HepG2 (cell line): ENCODE results near the gene BICRA. TPM values are rescaled to one million over a fixed set of nuclear protein-coding genes. Genes with fewer than 3 reads are reported as not detected.

Source experiments
- HHEX ChIP-seq: IDR thresholded peaks from 2 replicates; pipeline ENCODE4 v1.6.1; 2016; ENCODE audit warnings: control low read depth
- HNF4A ChIP-seq: sonication (generic); formaldehyde crosslinking; IDR thresholded peaks from 2 replicates; pipeline ENCODE4 v1.4.0; 2020; ENCODE audit warnings: missing genetic modification reagents
- KAT7 ChIP-seq: IDR thresholded peaks from 2 replicates; pipeline ENCODE4 v1.6.1; 2018; ENCODE audit warnings: borderline replicate concordance, missing compliant biosample characterization
- KDM1A ChIP-seq: IDR thresholded peaks from 2 replicates; pipeline ENCODE4 v1.6.1; 2016; ENCODE audit warnings: missing compliant biosample characterization
- NR2F6 ChIP-seq, 2 experiments: IDR thresholded peaks; 2 replicates each; pipeline ENCODE4 v1.6.1; 2016; ENCODE audit warnings: antibody characterized with exemption in 1 of 2, mild to moderate bottlenecking in 1 of 2
- RAD21 ChIP-seq: fragments of 450-650 bp; formaldehyde crosslinking; IDR thresholded peaks from 2 replicates; pipeline ENCODE4 v1.5.0; 2020; ENCODE audit warnings: mild to moderate bottlenecking
- STAG1 ChIP-seq: sonication (generic); formaldehyde crosslinking; IDR thresholded peaks from 2 replicates; pipeline ENCODE4 v1.4.0; 2020; ENCODE audit warnings: missing genetic modification reagents
- TSC22D2 ChIP-seq: sonication (generic); formaldehyde crosslinking; IDR thresholded peaks from 2 replicates; pipeline ENCODE4 v1.5.1; 2020; ENCODE audit warnings: missing genetic modification reagents, mild to moderate bottlenecking, borderline replicate concordance
- ZMYM2 ChIP-seq: sonication (generic); formaldehyde crosslinking; IDR thresholded peaks from 2 replicates; pipeline ENCODE4 v1.8.0; 2022; ENCODE audit warnings: mild to moderate bottlenecking, missing genetic modification reagents
- ZNF362 ChIP-seq: sonication (generic); formaldehyde crosslinking; IDR thresholded peaks from 2 replicates; pipeline ENCODE4 v1.4.0; 2020; ENCODE audit warnings: missing genetic modification reagents, mild to moderate bottlenecking, borderline replicate concordance
- ZNF407 ChIP-seq: sonication (generic); formaldehyde crosslinking; IDR thresholded peaks from one replicate; pipeline ENCODE4 v1.5.1; 2020; ENCODE audit warnings: mild to moderate bottlenecking, missing genetic modification reagents; ENCODE audit errors: not compliant biosample characterization
- ZNF629 ChIP-seq: sonication (generic); formaldehyde crosslinking; conservative IDR thresholded peaks from 2 replicates; pipeline ENCODE4 v1.5.0; 2020; ENCODE audit warnings: missing genetic modification reagents
- ZNF652 ChIP-seq: IDR thresholded peaks from 2 replicates; pipeline ENCODE4 v1.6.1; 2016; ENCODE audit warnings: low read depth, borderline replicate concordance
- ZNF670 ChIP-seq: sonication (generic); formaldehyde crosslinking; IDR thresholded peaks from 2 replicates; pipeline ENCODE4 v1.8.0; 2022; ENCODE audit warnings: mild to moderate bottlenecking, missing genetic modification reagents, borderline replicate concordance
- polyA plus RNA-seq, 8 experiments: library from polyadenylated mRNA; depleted of rRNA in 3 of 8; stranded (reverse) in 7 of 8; unstranded in 1 of 8; fragments of >200 nt; fragmentation: Illumina TruSeq in 4 of 8; extraction: Trizol in 4 of 8; gene quantifications; 2 replicates each; pipeline versions ENCODE4 v1.2.1 to v1.2.3, GENCODE V29; 2011 to 2016; ENCODE audit warnings: low read depth in 4 of 8, missing spikeins in 1 of 8, mixed read lengths in 1 of 8; ENCODE audit not compliant: insufficient read depth in 1 of 8
- total RNA-seq, 5 experiments: library from RNA; depleted of rRNA; stranded (reverse); fragments of >200 nt; fragmentation: Illumina TruSeq; extraction: Trizol; gene quantifications; 2 replicates each; pipeline ENCODE4 v1.2.3, GENCODE V29; 2016; ENCODE audit warnings: low read depth in 1 of 5
- TF ChIP-seq, protein P1 (sequence below): sonication (generic); formaldehyde crosslinking; IDR thresholded peaks from 2 replicates; pipeline ENCODE4 v1.8.1; 2023; ENCODE audit warnings: mild to moderate bottlenecking, missing genetic modification reagents
- TF ChIP-seq, protein P2 (sequence below): sonication (generic); formaldehyde crosslinking; IDR thresholded peaks from 2 replicates; pipeline ENCODE4 v1.5.0; 2020; ENCODE audit warnings: mild to moderate bottlenecking, missing genetic modification reagents

Gene BICRA
- total and polyA plus RNA-seq, 2 of the 13 experiments (the other 11 are each of a cell fraction or from before 2014, with no cell fraction given), result 0.55 to 0.71 TPM

- TF ChIP-seq, protein P1, sequence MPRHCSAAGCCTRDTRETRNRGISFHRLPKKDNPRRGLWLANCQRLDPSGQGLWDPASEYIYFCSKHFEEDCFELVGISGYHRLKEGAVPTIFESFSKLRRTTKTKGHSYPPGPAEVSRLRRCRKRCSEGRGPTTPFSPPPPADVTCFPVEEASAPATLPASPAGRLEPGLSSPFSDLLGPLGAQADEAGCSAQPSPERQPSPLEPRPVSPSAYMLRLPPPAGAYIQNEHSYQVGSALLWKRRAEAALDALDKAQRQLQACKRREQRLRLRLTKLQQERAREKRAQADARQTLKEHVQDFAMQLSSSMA (CRISPR knock-in tag), result 0 out of 2 replicates have a peak, but pooled peaks have one; percentile 10
- TF ChIP-seq TSC22D2 (CRISPR knock-in tag) (no peak), ZMYM2 (CRISPR knock-in tag) (peak; percentile 80), RAD21 (no peak), HNF4A (CRISPR knock-in tag) (peak; percentile 59), NR2F6 (IDR thresholded peaks at IDR 0.05) (no peak), NR2F6 (CRISPR knock-in tag; IDR thresholded peaks at IDR 0.05) (0 out of 2 replicates have a peak, but pooled peaks have one; percentile 10), ZNF670 (CRISPR knock-in tag) (no peak), ZNF629 (CRISPR knock-in tag) (peak; percentile 92), STAG1 (CRISPR knock-in tag) (0 out of 2 replicates have a peak, but pooled peaks have one; percentile 11), HHEX (CRISPR knock-in tag) (no peak), ZNF362 (0 out of 2 replicates have a peak, but pooled peaks have one; percentile 20), KDM1A (CRISPR knock-in tag) (peak; percentile 23; the same call in 1 of the 2 replicates), KAT7 (CRISPR knock-in tag) (0 out of 2 replicates have a peak, but pooled peaks have one; percentile 5), ZNF407 (CRISPR knock-in tag) (no peak), ZNF652 (CRISPR knock-in tag) (no peak)
- TF ChIP-seq, protein P2, sequence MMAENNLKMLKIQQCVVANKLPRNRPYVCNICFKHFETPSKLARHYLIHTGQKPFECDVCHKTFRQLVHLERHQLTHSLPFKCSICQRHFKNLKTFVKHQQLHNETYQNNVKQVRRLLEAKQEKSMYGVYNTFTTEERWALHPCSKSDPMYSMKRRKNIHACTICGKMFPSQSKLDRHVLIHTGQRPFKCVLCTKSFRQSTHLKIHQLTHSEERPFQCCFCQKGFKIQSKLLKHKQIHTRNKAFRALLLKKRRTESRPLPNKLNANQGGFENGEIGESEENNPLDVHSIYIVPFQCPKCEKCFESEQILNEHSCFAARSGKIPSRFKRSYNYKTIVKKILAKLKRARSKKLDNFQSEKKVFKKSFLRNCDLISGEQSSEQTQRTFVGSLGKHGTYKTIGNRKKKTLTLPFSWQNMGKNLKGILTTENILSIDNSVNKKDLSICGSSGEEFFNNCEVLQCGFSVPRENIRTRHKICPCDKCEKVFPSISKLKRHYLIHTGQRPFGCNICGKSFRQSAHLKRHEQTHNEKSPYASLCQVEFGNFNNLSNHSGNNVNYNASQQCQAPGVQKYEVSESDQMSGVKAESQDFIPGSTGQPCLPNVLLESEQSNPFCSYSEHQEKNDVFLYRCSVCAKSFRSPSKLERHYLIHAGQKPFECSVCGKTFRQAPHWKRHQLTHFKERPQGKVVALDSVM (CRISPR knock-in tag), result peak; percentile 69
These were observed 7.6 kb upstream of the BICRA start (continued) for GRCh38 chr19:47601180-47601904.
